EH (cell line): ENCODE data around the gene HMG20A.

ENCODE experiments used
- DNase-seq: peaks from one replicate; pipeline ENCODE4 v3.0.0-alpha.2; 2015; ENCODE audit warnings: low read depth

The HMG20A gene

DNA sequence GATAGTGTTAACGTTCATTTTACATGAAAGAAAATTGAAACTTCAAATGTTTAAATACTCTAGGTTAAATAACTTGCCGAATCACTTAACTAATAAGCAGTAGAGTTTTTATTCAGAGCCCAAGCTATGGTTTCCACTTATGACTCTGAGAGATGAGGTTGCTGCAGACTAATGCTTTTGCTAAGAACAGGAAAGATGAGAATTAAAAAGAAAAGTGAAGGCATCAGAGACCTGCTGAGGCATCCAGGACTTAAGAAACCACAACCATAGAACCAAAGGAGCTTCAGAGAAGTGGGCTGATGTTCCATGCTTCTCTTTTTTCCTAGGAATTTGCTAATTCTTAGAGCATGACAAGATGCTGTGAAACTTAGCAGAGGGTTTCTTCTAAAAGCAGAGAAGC is 9.5 kb downstream of the HMG20A start:
- DNase-seq = no peak

DNA sequence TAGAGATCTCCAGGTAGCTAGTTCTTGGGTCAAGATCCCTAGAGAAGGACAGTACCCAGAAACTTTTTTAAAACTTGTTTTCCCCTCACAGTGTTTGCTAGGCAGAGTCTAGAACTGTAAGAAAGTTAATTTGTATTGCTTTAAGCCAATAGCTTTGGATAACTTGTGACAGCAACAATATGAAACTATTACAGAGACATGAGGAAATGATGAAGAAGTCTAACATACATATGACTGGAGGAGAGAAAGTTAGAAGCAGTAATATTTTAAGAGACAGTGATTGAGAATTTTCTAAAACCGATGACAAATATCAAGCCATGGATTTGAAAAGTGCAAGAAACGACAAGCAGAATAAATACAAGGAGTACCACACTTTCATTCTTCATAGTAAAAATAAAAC is 10.0 kb downstream of the HMG20A start:
- DNase-seq = no peak

DNA sequence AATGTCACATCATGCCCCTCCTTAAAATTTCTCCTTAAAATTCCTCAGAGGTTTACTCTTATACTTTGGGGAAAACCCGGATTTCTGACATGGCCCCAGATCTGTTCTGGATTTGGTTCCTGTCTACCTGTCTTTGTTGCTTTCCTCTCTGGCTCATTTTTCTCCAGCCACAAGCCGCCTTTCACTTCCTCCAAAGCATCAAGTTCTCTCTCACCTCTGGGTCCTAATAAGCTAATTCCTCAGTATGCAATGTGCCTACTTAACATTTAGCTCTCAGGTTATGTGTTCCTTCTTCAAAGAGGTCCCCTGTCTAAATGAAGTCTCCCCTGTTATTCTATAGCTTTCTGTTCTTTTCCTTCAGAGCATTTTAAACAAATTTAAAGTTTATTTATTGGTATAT is 16.1 kb downstream of the HMG20A start:
- no peak for DNase-seq

DNA sequence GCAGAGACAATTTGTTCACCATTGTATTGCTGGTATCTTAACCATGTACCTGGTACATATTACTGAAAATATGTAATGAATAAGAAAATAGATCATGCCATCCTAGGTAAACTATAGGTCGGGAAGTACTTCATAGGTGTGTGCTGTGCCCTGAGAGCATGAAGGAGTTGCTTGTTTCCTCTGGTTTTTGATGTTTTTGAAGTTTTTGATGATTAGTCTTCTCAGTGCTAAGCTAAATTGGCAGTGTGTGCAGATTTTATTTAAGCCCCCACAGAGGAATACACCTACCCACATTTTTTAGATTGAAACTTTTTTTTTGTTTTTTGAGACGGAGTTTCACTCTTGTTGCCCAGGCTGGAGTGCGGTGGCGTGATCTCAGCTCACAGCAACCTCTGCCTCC is 16.6 kb downstream of the HMG20A start:
- DNase-seq = no peak

DNA sequence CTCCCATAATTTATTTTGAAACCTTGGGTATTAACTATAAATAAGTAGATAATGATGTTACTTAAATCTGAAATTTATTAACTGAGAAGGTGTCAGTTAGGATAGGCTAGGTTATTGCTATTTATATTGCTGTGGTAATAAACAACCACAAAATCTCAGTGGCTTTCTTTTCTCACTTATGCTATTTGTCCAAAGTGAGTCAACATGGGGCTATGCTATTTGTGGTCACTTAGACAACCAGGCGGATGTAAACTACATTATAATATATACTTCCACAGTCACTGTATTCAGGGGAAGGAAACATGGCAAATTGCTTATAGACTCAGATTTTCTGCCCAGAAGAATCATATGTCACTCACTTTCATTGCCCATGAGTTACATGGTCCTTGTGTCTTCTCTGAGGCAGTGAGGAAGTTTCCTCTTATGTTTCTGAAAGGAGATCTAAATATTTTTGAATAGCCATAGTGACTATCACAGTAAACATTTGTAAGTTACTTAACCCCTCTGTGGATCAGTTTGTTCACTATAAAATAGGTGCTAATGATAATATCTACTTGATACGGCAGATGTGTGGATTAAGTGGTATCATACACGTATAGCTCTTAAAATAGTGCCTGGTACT is 19.8 kb downstream of the HMG20A start:
- DNase-seq = peak; percentile 79

DNA sequence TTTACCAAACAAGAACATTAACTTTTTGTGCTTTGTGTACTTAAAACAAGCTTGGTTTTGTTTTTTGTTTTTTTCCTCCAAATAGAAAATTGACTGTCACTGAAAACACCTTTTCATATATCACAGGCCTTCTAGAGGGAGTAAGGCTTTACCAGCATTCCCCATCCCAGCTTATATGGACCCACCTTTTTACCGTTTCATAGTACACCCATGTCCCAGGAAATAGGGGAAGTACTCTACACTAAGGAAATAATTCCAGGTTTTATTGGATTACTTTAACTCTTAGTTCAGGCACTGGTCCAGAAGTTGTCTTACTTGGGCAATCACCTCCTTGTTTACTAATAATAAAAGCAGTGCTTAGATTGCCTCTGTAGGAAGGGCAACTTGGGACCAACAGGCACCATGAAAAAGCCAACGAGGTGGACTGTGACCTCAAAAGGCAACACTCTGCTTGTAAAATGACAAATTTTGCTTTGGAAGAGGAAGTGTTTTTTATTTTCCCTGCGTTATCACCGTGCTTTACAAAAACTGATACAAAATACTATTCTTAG is 26.2 kb downstream of the HMG20A start:
- DNase-seq = no peak

DNA sequence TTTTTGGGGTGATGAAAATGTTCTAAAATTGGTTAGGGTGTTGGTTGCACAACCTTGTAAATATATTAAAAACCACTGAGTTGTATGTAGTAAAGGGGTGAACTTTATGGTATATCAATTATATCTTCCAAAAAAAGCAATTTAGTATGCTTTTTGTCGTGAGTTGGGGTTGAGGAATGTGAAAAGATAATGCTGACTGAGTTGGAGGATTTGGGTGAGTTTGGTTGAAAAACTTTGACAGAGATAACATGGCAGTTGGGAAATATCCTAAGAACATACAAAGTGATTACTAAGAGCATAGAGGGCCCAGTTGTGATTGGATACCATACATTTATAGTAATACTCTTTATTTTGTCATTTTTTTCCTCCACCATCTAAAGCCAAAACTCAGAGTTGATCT is 33.6 kb downstream of the HMG20A start:
- peak; percentile 23 for DNase-seq

DNA sequence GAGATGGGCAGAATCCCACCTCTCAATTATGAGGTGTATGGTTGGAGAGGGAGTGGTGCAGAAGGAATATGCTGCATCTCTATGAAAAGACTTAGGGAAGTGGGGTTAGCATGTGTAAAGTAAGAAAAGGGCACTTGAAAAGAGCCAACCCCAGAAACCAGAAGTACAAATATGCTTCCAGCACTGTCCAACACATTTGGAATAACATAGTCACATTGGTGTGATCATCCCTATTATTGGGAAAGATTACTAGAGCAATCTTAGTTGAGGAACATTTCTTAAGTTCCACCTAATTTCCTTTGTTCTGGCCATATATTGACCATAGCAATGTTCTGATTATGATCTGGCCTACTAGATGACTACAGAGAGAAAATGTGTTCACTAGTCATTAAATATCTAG is 34.3 kb downstream of the HMG20A start:
- DNase-seq = no peak

DNA sequence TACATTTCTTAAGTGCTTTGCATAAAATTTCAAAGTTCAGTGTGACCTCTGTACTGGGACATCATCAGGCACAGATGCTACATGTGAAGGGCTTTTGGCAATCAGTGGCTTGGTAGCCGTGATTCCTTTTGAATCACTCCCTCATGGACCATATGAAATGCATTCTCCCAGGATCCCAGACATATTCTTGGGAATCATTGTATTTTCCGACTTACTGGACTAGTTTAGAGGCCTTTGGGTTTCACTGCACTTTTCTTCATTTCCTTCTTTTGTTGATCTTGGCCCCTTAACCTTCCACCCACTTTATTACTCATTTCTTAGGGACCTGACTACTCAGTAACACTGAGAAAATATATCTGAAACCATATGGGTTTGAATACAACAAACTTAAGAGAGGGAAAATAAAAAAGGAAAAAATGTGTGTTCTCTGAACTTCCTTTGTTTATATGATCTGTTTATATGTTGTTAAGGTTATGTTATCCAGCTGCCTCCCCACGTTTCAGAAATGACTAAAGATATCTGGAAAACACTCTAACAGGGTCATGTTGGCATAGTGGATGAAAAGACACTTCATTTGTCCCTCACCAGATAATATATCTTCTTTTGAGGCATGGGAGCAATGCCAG is 35.1 kb downstream of the HMG20A start:
- peak; percentile 89 for DNase-seq

DNA sequence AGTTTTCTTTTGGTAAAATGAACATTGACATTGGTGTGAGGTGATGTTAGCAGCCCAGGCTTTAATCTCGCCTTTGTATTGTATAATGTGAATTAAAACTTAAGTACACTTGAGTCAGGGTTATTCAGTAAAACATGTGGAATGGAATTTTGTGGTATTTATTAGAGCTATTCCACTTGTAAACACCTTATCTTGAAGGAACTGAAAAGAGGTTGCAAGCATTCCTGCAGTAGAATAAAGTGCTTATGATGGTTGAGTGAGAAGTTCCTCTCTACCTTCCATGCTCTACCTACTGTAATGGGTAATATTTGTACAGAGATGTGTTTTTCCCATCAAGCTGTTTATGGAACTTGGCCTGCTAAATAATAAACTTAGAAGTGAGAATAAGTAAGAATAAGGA is 36.1 kb downstream of the HMG20A start:
- peak; percentile 34 for DNase-seq

DNA sequence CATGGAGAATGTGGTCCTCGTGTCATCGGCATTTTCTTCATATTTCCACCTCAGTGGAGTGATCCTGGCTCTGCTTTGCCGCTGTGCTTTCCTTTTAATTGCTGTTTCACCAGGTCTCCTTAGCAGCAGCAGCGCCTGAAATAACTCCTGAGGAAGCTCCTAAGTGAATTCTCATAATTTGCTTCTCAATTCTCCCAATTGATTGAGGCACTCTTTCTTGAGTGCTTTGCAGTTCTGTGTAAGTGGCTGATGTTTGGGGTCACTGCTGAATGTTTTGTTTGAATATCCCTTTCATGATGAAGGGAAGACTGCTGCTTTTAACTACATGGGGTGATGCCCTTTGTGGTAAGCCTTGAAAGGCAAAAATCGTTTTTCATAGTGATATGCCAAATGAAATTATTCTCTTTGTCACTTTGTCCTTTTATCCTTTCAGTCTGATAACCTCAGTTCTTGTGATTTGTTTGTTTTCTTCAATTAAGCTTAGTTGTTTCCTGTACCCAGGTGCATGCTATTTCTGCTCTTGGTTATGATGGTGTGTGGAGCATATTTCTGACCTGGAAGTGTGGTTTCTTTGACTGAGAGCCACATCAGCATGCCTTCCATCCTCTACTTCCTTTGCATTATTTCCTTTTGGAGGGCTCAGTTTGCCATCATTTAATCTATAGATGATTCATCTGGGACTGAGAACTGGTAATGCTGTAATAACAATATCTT is 36.7 kb downstream of the HMG20A start:
- DNase-seq = no peak

DNA sequence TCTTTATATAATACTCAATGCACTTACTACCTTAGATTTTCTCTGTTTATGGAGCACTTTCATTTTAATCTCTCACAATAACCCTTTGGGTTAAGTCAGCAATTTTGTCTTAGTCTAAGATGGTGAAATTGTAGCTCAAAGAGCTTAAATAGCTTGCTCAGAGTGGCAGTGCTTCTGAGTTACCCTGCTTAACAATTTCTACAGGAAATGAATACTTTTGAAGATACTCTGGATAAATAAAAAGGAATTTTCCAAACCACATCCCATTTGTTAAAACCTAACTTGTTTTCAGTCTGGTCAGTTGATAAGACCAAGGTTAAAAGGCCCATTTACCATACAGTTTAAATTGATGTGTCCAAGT is 37.2 kb downstream of the HMG20A start:
- DNase-seq = peak; percentile 81

DNA sequence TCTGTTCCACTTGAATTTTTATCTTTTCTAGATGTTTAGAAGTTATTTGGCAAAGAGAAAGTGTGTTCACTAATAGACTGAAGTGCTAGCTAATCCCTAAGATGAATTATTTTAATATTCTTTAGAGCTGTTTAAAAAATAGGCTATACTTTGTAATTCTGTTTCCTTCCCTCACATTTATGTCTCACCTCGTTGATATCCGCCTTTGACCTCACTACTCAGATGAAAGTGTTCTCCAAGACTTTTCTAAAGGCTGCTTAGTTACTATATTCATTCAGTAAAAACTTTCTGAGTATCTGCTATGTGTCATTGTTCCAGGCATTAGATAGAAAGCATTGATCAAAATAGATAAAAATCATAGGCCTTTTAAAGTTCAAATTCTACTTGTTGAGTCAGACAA is 38.3 kb downstream of the HMG20A start:
- no peak for DNase-seq

DNA sequence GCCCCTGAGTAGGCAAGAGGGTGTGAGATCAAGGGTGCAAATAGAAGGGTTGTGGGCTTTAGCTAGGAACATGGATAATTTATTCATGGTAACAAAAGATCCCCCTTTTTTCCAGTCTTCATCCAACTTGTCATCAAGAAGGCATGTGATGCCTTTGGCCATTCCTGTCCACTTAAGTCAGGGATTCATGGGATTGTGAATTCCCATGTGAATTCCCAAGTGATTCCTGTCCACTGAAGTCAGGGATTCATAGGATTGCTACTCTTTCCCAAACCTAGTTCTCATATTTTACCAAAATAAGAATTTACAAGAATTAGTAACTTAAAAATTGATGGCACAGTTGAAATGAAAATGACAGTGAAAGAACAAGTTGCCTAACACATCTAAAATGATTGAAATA is 40.8 kb downstream of the HMG20A start:
- peak; percentile 92 for DNase-seq

DNA sequence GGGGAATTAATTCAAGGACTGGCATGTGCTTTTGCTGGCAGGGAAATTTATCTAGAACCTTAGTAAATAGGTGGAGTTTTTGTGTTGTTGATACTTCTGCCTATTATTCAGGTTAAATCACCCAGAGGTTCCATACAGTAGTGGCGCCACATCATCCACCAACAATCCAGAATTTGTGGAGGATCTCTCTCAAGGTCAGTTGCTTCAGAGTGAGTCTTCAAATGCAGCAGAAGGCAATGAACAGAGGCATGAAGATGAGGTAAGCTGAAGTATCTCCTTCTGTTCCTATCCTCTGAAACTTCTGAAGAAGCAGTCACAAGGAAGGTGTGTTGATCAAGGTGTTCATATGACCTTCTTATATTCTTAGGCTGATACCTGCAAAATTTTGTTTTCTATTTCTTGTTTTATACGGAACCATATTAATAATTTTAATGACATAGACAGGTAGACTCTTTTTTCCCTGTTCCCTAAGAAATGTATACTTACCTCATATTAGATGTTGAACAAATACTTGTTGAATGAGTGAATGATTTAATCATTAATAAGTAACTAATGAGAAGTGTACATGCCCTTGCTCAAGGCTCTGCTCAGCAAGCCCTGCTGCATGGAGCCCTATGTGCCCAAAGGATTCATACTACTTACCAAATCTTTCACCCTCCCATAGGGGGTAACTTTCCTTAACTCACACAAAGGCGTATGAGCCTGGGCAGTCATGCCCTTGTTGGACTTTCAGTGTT is 43.6 kb downstream of the HMG20A start:
- DNase-seq = peak; percentile 34

DNA sequence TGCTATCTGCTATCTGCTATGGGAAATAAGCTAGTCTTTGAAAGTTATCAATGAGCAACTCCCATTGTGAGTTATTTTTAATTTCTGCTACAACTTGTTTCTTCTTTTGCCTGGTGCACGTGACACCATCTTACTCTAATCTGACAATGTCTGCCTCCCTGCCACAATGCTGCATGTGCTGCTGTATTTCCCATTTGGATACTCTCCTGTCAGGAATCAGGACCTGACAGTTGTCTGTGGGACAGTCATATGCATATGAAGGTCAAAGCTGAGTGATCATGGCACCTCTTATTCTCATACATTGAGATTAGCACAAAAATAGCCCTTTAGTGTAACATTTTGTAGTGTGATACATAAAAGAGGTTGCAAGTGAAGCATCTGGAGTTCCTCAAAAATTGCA is 45.8 kb downstream of the HMG20A start:
- DNase-seq = no peak

DNA sequence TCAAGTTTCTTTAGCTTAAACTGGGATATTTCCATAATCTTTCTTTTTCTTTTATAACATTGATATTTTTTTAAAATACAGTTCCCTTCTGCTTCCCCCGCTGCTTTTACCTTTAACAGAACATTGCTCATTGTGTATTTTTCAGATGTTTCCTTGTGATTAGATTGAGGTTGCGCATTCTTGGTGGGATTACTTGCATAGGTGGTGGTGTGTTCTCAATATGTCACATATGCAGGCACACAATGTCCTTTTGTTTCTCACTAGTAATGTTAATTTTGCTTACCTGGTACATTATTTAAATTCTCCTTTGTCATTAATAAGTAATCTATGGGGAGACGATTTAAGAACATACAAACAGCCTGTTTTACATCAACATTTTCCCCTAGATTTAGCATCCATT is 48.2 kb downstream of the HMG20A start:
- no peak for DNase-seq

DNA sequence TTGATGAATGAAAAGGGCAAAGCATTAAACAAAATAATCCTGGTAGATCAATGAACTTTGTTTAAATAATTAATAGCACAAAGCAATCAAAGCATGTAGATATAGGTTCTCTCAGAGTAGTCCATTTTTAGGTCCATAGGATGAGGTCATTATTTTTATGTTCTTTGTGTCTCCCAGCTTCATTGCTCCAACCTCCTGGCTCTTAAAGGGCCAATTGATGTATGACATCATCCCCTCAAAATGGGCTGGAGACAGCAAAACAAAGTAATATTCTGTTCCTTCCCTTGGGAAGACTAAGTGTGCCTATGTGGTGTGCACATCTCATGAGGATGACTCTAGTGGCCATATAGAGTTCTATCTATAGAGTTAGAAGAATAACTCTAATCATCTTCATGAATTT is 49.5 kb downstream of the HMG20A start:
- DNase-seq = no peak

DNA sequence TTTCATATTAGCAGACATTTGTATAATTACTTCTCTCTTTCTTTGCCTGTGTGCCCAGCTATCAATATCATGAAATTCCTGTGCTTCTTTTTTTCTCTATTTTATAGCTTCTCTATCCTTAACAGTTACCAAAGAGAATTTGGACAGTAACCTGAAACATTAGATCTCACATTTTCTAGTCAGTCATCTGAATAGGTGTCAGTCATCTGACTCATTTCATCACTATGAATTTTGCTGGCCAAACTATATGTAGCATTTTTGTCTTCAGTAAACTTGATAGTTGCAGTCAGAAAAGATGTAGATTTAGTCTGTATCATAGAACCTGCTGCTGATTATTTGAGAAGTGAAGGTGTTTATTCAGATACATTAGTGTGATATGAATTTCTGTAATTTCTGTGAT is 52.6 kb downstream of the HMG20A start:
- no peak for DNase-seq

DNA sequence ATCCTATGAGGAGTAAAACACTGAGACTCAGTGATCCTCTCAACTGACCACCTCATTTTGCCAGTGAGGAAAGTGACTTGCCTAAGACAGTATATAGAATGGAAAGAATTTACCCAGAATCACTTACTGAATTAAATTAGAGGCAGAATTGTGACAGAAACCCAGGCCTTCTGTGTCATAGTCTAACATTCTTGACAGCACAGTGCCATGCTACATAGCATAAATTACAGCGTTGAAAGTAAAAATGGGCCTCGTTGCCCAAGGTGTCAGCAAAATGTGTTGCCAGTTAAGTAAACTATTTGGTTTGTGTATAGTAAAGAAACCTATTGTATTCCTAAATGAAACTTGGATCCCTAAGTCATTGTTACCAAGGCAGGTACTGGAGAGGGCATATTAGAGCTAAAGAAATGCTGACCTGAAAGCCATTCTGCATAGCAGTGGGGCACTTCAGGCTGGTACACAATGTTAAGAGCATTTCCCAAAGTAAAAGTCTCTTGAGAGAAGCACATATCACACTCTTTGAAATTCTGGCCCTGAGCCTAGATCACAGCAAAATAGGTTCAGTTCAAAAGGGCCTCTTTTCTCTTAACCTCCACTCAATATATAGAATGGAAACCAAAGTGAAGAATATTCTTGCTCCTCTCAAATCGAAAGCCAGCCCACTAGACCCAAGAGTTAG is 53.8 kb downstream of the HMG20A start:
- no peak for DNase-seq

DNA sequence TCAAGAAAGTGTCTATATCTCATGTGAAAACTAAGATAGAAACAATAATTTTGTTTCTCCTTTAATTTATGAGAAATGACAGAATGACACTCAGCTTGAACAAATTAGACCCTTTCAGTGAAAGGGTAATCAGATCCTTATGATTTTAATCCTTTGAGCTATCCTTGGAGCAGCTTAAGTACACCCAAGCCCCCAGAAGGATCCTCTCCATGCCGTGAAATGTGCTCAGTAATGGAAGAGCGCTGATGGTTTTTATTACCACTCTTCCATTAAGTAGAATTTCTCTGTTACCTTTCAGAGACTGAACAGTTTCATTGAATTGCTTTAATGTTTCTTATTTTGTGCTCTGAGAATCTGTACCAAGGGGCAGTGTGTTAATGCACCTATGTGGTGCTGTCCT is 54.3 kb downstream of the HMG20A start:
- no peak for DNase-seq

DNA sequence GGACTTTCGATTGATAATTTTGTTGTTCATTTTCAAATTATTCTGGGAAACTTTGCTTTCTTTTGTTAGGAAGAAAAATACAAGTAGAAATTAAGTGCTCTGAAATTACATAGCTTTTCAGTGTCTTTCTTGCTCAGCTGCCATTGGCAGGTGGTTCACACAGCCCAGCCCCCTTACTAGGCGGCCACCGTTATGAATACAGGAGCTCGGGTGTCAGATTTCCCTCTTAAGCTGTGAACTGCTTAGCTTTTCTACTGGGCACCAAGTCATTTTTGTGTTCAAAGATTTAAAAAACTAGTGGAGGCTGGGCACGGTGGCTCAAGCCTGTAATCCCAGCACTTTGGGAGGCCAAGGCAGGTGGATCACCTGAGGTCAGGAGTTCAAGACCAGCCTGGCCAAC is 55.2 kb downstream of the HMG20A start:
- no peak for DNase-seq
